Endodermal cell (in vitro differentiated cells): ENCODE results near the gene CLHC1. TPM values are rescaled to one million over a fixed set of nuclear protein-coding genes. Genes with fewer than 3 reads are reported as not detected.

ENCODE experiments used
- DNase-seq: peaks from one replicate; pipeline ENCODE4 v3.0.0-alpha.2; 2017
- H3K27ac ChIP-seq: 2 replicates; pipeline ENCODE4 v1.5.1; 2013; ENCODE audit warnings: mild to moderate bottlenecking, low read depth, low read length, moderate library complexity
- H3K27me3 ChIP-seq: 2 replicates; pipeline ENCODE4 v1.6.1; 2013; ENCODE audit warnings: mild to moderate bottlenecking, low read length, moderate library complexity; ENCODE audit not compliant: insufficient read depth, control insufficient read depth, poor library complexity, severe bottlenecking
- H3K36me3 ChIP-seq: 2 replicates; pipeline ENCODE4 v1.7.0; 2013; ENCODE audit warnings: mild to moderate bottlenecking, low read length, moderate library complexity; ENCODE audit not compliant: control insufficient read depth, insufficient read depth
- H3K4me1 ChIP-seq: one replicate; pipeline ENCODE4 v1.7.0; 2013; ENCODE audit warnings: low read length; ENCODE audit not compliant: control insufficient read depth, insufficient read depth
- H3K4me3 ChIP-seq: 2 replicates; pipeline ENCODE4 v1.5.1; 2013; ENCODE audit warnings: mild to moderate bottlenecking, low read length, moderate library complexity
- H3K9ac ChIP-seq: 2 replicates; pipeline ENCODE4 v1.6.1; 2013; ENCODE audit warnings: mild to moderate bottlenecking, low read length, moderate library complexity; ENCODE audit not compliant: poor library complexity, severe bottlenecking; ENCODE audit errors: extremely low read depth
- H3K9me3 ChIP-seq: 2 replicates; pipeline ENCODE4 v1.6.1; 2013; ENCODE audit warnings: mild to moderate bottlenecking, low read length, moderate library complexity; ENCODE audit not compliant: control insufficient read depth
- H3K27ac Mint-ChIP-seq: 2 replicates; pipeline ENCODE4 v1.8.0; 2020; ENCODE audit warnings: mixed read lengths
- H3K27me3 Mint-ChIP-seq: 2 replicates; pipeline ENCODE4 v1.8.0; 2021; ENCODE audit warnings: mild to moderate bottlenecking, mixed read lengths; ENCODE audit not compliant: insufficient read depth
- H3K36me3 Mint-ChIP-seq: 2 replicates; pipeline ENCODE4 v1.8.0; 2020; ENCODE audit warnings: low read depth, mixed read lengths
- H3K4me1 Mint-ChIP-seq: 2 replicates; pipeline ENCODE4 v1.8.0; 2020; ENCODE audit warnings: mixed read lengths
- H3K4me3 Mint-ChIP-seq: 2 replicates; pipeline ENCODE4 v1.8.0; 2020; ENCODE audit warnings: mild to moderate bottlenecking, moderate library complexity, mixed read lengths
- H3K9me3 Mint-ChIP-seq: 2 replicates; pipeline ENCODE4 v1.8.0; 2020; ENCODE audit warnings: mild to moderate bottlenecking, mixed read lengths
- CTCF ChIP-seq: fragments of 200-600 bp; sonication (generic); conservative IDR thresholded peaks from 2 replicates; pipeline ENCODE4 v1.5.0; 2021; ENCODE audit warnings: antibody characterized with exemption, mild to moderate bottlenecking
- WGBS, 2 experiments: methylation state at CpG; one replicate each; pipeline versions ENCODE4 v1.1.5 to v1.1.7; 2013; ENCODE audit warnings: missing lambda C conversion rate in 2 of 2, mixed read lengths in 1 of 2; ENCODE audit not compliant: insufficient coverage in 1 of 2, insufficient read length in 1 of 2; 5-methylcytosine and 5-hydroxymethylcytosine counted together
- total RNA-seq, 2 donors: library from RNA; stranded (reverse); fragmentation: NEBNext Ultra II Directional in 1 of 2; extraction: Animal tissue kit (Norgen Biotek cat#: 25700) in 1 of 2; gene quantifications; 2 replicates in 1 of 2; 3 replicates in 1 of 2; pipeline ENCODE4 v1.2.1, GENCODE V29; 2021

Gene CLHC1
- total RNA-seq, 2 donors from 2014 or later: 15.4 to 17.9 TPM

GRCh38 chr2:55161295-55162210 is 70.5 kb downstream of the CLHC1 start:
- Histone ChIP-seq H3K36me3 (no peaks in the 10 kb centered on the region), H3K27me3 (no peaks in the 10 kb centered on the region), H3K4me1 (peaks cover 17% of the 10 kb centered on the region), H3K9ac (no peak overlapping the region), H3K4me3 (no peak overlapping the region), H3K9me3 (no peaks in the 10 kb centered on the region), H3K27ac (no peak overlapping the region)
- no peak for DNase-seq
- peaks cover 59% of the 10 kb centered on the region for H3K4me1 Mint-ChIP-seq
- no peak overlapping the region for H3K4me3 Mint-ChIP-seq
- WGBS, 2 experiments: 91 to 93% methylated on average over 6 to 10 of the region's 10 CpGs
- H3K9me3 Mint-ChIP-seq: no peaks in the 10 kb centered on the region
- no peak for TF ChIP-seq CTCF
- no peaks in the 10 kb centered on the region for H3K27me3 Mint-ChIP-seq
- H3K36me3 Mint-ChIP-seq: no peaks in the 10 kb centered on the region
- no peak overlapping the region for H3K27ac Mint-ChIP-seq

GRCh38 chr2:55160422-55160821 is 71.7 kb downstream of the CLHC1 start:
- TF ChIP-seq CTCF: no peak
- H3K36me3 Mint-ChIP-seq: no peaks in the 10 kb centered on the region
- H3K9me3 ChIP-seq: no peaks in the 10 kb centered on the region
- H3K4me1 Mint-ChIP-seq: peaks cover 68% of the 10 kb centered on the region
- peaks cover under 1% of the 10 kb centered on the region for H3K27me3 Mint-ChIP-seq
- WGBS, 2 experiments: 84% methylated on average over 2 of the region's 2 CpGs; no CpG with 5 or more reads in 1 of the 2 experiments
- H3K4me3 ChIP-seq: no peak overlapping the region
- peaks cover 25% of the 10 kb centered on the region for H3K4me1 ChIP-seq
- H3K9me3 Mint-ChIP-seq: no peaks in the 10 kb centered on the region
- no peak for DNase-seq
- no peaks in the 10 kb centered on the region for H3K36me3 ChIP-seq
- H3K27ac Mint-ChIP-seq: no peak overlapping the region
- H3K27me3 ChIP-seq: no peaks in the 10 kb centered on the region
- no peak overlapping the region for H3K27ac ChIP-seq
- no peak overlapping the region for H3K4me3 Mint-ChIP-seq
- no peak overlapping the region for H3K9ac ChIP-seq

- H3K9ac ChIP-seq: no peak overlapping the region
- H3K27me3 ChIP-seq: no peaks in the 10 kb centered on the region
- H3K27ac ChIP-seq: no peak overlapping the region
- Mint-ChIP-seq H3K4me1 (peaks cover 66% of the 10 kb centered on the region), H3K27ac (no peak overlapping the region), H3K9me3 (no peaks in the 10 kb centered on the region), H3K4me3 (no peak overlapping the region), H3K27me3 (peaks cover 6% of the 10 kb centered on the region), H3K36me3 (no peaks in the 10 kb centered on the region)
- H3K4me1 ChIP-seq: peaks cover 22% of the 10 kb centered on the region
- no peak for DNase-seq
- H3K9me3 ChIP-seq: no peaks in the 10 kb centered on the region
- no peaks in the 10 kb centered on the region for H3K36me3 ChIP-seq
- 96 to 100% methylated on average over 2 of the region's 2 CpGs for WGBS, 2 experiments
- no peak for TF ChIP-seq CTCF
- H3K4me3 ChIP-seq: no peak overlapping the region
Measured at GRCh38 chr2:55159752-55160151, 72.3 kb downstream of the CLHC1 start.
